Measurements from ENCODE around the gene GRM3.
A peak's percentile ranks its signal among the peaks of the same experiment; 100 is the strongest.

The GRM3 gene

GRCh38 chr7:86648169-86648568 lies 4.5 kb downstream of the GRM3 start:
- TF ChIP-seq, protein P1, sequence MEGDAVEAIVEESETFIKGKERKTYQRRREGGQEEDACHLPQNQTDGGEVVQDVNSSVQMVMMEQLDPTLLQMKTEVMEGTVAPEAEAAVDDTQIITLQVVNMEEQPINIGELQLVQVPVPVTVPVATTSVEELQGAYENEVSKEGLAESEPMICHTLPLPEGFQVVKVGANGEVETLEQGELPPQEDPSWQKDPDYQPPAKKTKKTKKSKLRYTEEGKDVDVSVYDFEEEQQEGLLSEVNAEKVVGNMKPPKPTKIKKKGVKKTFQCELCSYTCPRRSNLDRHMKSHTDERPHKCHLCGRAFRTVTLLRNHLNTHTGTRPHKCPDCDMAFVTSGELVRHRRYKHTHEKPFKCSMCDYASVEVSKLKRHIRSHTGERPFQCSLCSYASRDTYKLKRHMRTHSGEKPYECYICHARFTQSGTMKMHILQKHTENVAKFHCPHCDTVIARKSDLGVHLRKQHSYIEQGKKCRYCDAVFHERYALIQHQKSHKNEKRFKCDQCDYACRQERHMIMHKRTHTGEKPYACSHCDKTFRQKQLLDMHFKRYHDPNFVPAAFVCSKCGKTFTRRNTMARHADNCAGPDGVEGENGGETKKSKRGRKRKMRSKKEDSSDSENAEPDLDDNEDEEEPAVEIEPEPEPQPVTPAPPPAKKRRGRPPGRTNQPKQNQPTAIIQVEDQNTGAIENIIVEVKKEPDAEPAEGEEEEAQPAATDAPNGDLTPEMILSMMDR (IDR thresholded peaks at IDR 0.05): no peak
- Histone ChIP-seq H3K27me3 (ENCODE audit: control insufficient read depth, insufficient read depth, low read length) (no peaks in the 10 kb centered on the region), H3K4me1 (no peaks in the 10 kb centered on the region), H3K4me2 (ENCODE audit: low read length) (no peak overlapping the region), H3K27ac (no peak overlapping the region), H3K9me3 (ENCODE audit: control insufficient read depth, low read length) (no peaks in the 10 kb centered on the region), H3K79me2 (no peaks in the 10 kb centered on the region), H2AFZ (no peak overlapping the region), H3K9ac (no peak overlapping the region), H3K4me3 (ENCODE audit: low read depth, low read length) (no peak overlapping the region), H3K36me3 (ENCODE audit: control insufficient read depth, insufficient read depth, low read length) (no peaks in the 10 kb centered on the region)

- no peak overlapping the region for H3K4me3 ChIP-seq (ENCODE audit: low read depth, low read length)
- H3K4me2 ChIP-seq (ENCODE audit: low read length): peak overlapping the region; percentile 41
- TF ChIP-seq, protein P1 (IDR thresholded peaks at IDR 0.05): no peak
- no peaks in the 10 kb centered on the region for H3K27me3 ChIP-seq (ENCODE audit: control insufficient read depth, insufficient read depth, low read length)
- H3K79me2 ChIP-seq: no peaks in the 10 kb centered on the region
- H3K9me3 ChIP-seq (ENCODE audit: control insufficient read depth, low read length): no peaks in the 10 kb centered on the region
- H3K27ac ChIP-seq: no peak overlapping the region
- H2AFZ ChIP-seq: no peak overlapping the region
- H3K4me1 ChIP-seq: no peaks in the 10 kb centered on the region
- no peak overlapping the region for H3K9ac ChIP-seq
- no peaks in the 10 kb centered on the region for H3K36me3 ChIP-seq (ENCODE audit: control insufficient read depth, insufficient read depth, low read length)
Measured at GRCh38 chr7:86653919-86654659, 10.4 kb downstream of the GRM3 start.

- Histone ChIP-seq H3K4me3 (ENCODE audit: low read depth, low read length) (no peak overlapping the region), H3K4me2 (ENCODE audit: low read length) (no peak overlapping the region), H3K27ac (no peak overlapping the region), H2AFZ (no peak overlapping the region), H3K4me1 (no peaks in the 10 kb centered on the region), H3K27me3 (ENCODE audit: control insufficient read depth, insufficient read depth, low read length) (no peaks in the 10 kb centered on the region), H3K9me3 (ENCODE audit: control insufficient read depth, low read length) (no peaks in the 10 kb centered on the region), H3K36me3 (ENCODE audit: control insufficient read depth, insufficient read depth, low read length) (no peaks in the 10 kb centered on the region), H3K79me2 (no peaks in the 10 kb centered on the region), H3K9ac (no peak overlapping the region)
- TF ChIP-seq, protein P1 (IDR thresholded peaks at IDR 0.05): no peak
Measured at GRCh38 chr7:86657948-86658347, 14.2 kb downstream of the GRM3 start.

DNA sequence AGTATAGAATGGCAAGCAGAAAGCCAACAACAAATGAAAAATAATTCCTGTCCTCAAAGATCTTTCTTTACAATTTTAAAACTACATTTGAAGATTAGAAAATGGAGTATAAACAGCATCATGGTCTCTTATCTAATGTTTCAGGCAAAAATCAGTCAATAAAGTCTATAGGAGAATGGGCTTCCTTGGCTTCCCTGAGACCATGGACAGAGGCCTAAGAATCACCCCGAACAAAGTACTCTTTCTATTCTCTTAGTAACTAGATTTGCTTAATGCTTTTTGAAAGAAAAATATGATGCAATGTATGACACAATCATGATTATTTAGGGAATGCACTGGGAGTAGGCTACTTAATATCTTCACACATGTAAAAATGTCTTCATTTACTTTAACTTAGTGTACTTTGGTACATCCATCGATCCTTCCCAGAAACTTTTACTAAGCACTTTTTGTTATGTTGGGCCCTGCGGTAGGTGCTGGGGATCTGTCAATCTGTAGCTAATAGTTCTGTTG lies 17.3 kb downstream of the GRM3 start:
- Histone ChIP-seq H3K9ac (no peak overlapping the region), H3K27ac (no peak overlapping the region), H3K4me1 (no peaks in the 10 kb centered on the region), H3K79me2 (no peaks in the 10 kb centered on the region), H2AFZ (no peak overlapping the region), H3K27me3 (ENCODE audit: control insufficient read depth, insufficient read depth, low read length) (no peaks in the 10 kb centered on the region), H3K9me3 (ENCODE audit: control insufficient read depth, low read length) (no peaks in the 10 kb centered on the region), H3K36me3 (ENCODE audit: control insufficient read depth, insufficient read depth, low read length) (no peaks in the 10 kb centered on the region), H3K4me3 (ENCODE audit: low read depth, low read length) (no peak overlapping the region), H3K4me2 (ENCODE audit: low read length) (no peak overlapping the region)
- TF ChIP-seq, protein P1 (IDR thresholded peaks at IDR 0.05): no peak

GRCh38 chr7:86664486-86664885 lies 20.8 kb downstream of the GRM3 start:
- no peaks in the 10 kb centered on the region for H3K79me2 ChIP-seq
- no peak overlapping the region for H3K27ac ChIP-seq
- no peaks in the 10 kb centered on the region for H3K4me1 ChIP-seq

More at GRCh38 chr7:86664486-86664885, 20.8 kb downstream of the GRM3 start:
- H3K36me3 ChIP-seq (ENCODE audit: control insufficient read depth, insufficient read depth, low read length): no peaks in the 10 kb centered on the region
- no peak overlapping the region for H3K4me3 ChIP-seq (ENCODE audit: low read depth, low read length)
- H2AFZ ChIP-seq: no peak overlapping the region
- no peak overlapping the region for H3K9ac ChIP-seq
- TF ChIP-seq, protein P1 (IDR thresholded peaks at IDR 0.05): no peak
- H3K4me2 ChIP-seq (ENCODE audit: low read length): no peak overlapping the region
- H3K27me3 ChIP-seq (ENCODE audit: control insufficient read depth, insufficient read depth, low read length): no peaks in the 10 kb centered on the region
- no peaks in the 10 kb centered on the region for H3K9me3 ChIP-seq (ENCODE audit: control insufficient read depth, low read length)
